Activated effector memory CD4-positive, alpha-beta T cell treated with anti-CD3 and anti-CD28 coated beads, Interleukin-2, amount 50 U/mL, for 16 hours (primary cell): Measurements from ENCODE around the gene USP6NL.
"Not testable (repeated sequence)": the region's sequence is repeated elsewhere in the genome, so short reads cannot be mapped to it uniquely, and the experiment has no call there.

Experiments
- DNase-seq: peaks from one replicate; pipeline ENCODE4 v3.0.0-alpha.2; 2020

The USP6NL gene

DNA sequence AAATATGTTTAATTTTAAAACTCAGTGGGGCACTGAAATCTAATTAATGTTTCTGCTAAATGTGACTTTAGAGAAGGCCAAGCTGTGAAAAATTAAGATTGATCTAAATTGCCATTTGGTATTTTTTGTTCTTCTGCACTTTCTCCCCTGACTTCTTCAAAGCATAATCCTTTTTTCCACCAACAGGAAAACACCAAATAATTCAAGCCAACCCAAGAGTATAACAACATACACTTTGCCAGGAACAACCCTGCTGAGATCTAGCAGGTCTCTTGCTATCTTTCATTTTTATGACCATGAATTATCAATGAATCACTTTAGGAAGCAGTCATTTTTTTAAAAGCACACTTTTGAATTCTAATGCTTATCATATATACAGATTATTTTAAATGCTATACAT is 100.1 kb downstream of the USP6NL start:
- no peak for DNase-seq

DNA sequence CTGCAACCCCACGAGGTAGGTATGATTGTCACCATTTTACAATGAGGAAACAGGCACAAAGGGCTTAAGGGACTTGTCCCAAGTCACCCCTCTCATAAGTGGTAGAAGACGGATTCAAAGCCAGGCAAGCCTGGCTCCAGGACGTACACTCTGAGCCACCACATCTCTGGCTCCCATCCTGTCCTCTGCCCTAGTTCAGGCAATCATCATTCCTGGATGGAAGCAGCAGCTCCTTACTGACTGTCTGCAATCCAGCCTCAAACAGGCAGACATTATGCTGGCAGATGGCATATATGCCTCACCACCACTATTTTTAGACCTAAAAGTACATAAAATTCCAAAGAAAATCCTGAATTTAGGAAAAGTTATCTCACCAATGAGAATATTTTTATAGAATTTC is 100.7 kb downstream of the USP6NL start:
- no peak for DNase-seq

DNA sequence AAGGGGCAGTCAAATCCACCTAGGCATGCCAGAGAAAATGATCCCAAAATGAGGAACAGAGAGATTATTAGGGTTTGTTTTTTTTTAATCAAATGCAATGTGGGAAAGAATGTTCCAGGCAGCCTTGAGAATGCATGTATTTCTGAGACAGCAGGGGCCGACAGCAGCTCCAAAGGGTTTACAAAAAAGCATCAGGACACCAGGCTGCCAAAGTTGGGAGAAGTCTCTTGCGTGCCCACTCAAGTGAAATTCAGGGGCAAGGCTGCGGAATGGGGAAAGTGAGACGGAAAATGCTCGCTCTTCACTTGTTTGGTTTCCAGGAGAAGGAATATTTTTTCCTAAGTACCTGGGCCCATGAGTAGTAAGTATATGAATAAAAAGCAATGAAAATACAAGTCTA is 101.2 kb downstream of the USP6NL start:
- DNase-seq: no peak

DNA sequence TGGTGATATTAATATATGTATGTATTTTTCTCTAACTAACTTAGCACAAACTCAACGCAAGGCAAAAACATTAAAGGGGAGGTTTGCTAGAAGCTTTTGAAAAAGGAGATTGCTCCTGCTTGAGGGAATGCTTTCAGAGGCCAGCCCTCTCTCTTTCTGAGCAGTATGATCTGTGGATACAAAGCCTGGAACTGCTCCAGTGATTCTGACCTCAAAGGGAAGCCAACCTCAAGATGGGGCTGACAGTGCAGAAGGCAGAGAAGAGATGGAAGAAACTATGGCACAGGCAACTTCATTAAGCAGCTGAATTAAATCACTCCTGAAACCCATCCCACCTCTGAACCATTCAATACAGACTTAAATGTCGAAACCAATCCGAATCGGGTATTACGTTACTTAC is 102.4 kb downstream of the USP6NL start:
- DNase-seq: no peak

DNA sequence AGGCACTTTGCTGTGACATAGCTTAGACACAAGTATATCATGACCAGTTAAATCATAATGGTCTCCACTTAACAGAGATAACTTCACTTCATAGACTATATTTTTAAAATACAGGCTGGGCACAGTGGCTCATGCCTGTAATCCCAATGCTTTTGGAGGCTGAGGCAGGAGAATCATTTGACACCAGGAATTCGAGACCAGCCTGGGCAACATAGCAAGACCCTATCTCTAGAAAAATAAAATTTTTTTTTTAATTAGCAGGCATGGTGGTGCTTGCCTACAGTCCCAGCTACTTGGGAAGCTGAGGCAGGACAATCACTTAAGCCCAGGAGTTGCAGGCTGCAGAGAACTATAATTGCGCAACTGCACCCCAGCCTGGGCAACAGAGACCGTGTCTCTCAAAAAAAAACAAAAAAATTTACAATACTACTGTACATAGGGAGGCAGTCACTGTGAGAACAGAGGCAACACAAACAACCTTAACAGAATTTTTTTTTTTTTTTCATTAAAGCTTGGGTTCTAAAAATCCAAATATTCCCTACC is 105.1 kb downstream of the USP6NL start:
- DNase-seq: no peak

DNA sequence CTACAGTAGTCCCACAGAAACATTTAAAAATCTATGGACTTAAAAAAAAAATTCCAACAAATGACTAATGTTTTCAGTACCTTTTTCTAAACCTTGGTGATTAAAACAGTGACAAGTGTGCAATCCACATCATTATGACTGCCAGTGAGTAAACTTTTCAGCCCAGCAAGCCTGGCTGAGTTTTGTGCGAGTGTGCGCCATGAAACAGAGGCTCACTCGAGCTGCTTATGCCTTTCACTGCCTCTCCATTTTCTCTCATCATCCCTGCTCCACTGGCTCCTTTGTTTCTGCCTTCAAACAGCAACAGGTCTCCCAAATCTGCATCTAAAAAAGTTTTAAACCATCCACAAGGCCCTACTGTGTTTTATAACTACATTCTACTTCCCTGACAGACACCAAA is 105.8 kb downstream of the USP6NL start:
- DNase-seq: no peak

DNA sequence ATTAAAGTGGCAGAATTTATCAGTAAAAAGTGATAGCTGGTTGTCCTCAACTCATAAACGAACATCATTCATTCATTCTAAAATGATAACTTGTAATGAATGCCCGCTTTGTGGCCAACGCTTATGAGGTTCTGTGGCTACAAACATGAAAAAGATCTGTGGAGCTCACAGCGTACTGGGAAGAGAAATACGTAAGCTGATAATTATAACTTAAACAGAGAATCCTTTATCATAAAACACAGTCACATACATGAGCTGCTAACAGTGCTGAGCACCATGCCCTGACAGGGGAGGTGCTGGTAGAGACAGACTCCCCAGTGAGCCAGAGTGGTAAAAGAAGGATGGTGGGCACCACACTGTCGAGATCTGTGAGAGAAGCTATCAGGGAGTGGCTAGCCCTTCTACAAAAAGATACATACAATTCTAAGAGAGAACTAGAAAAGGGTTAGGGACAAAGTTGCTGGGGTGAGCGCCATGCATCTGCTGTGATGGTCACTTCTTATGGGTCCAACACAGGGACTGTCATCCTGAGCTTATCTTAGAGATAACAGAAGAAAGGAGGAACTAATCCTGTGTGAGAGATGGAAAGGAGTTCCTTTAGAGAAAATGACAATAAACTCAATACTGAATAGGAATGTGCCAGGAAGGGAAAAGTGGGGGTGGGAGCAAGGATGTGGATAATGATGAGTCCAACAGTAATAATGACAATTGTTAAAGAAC is 106.7 kb downstream of the USP6NL start:
- DNase-seq: no peak

DNA sequence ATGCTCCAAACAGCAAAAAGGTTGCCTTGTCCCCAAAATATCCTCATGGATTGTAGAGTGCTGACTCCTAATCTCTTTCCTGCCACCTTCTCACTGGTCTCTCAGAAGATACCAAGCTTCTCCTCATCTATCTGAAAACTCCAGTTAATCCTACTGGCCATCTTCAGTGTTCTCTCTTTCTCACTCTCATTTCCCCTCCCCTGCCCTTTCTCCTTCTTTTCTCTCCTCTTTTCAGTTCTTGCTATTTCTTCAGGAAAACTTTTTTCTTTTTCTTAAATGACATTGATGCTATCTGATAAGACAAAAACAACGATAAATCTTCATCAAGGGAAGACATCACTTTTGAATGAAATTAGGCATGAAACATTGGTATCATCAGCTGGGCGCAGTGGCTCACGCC is 109.8 kb downstream of the USP6NL start:
- DNase-seq: no peak

DNA sequence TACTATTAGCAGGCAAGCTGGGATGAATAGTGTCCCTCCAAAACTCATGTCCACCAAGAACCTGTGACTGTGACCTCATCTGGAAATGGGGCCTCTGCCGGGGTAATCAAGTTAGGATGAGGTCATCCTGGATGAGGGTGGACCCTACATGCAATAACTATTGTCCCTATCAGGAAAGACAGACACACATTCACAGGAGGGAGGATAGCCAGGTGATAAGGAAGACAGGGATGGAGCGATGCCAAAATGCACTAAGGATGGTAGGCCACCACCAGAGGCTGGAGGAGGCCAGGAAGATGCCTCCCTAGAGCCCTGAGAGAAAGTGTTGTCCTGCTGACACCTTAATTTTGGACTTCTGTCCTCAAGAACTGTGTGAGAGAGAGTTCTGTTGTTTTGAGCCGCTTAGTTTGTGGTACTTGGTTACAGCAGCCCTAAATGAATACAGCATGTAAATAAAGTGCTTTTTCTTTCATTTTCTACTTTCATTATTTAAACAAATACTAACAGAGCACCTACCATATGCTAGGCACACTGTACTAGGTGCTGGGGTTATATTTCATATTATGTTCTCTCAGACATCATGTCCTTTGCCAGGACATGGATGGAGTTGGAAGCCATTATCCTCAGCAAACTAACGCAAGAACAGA is 111.9 kb downstream of the USP6NL start:
- DNase-seq: no peak

DNA sequence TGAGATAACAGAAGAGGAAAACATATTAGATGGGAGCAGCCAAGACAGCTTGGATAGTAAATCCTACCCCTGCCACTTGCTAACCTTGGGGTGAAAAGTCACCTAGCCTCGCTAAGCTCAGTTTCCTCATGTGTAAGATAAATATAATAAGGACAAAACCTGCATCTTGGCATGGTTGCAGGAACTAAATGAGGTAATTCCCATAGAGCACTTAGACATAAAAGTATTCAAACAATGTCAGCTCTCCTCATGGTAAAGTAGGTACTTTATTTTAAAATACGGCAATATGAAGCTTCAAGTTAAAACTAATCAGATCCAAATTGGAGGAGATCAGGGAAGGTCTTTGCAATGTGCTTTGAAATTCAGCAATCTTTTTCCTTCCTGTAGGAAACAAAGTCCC is 113.1 kb downstream of the USP6NL start:
- no peak for DNase-seq

DNA sequence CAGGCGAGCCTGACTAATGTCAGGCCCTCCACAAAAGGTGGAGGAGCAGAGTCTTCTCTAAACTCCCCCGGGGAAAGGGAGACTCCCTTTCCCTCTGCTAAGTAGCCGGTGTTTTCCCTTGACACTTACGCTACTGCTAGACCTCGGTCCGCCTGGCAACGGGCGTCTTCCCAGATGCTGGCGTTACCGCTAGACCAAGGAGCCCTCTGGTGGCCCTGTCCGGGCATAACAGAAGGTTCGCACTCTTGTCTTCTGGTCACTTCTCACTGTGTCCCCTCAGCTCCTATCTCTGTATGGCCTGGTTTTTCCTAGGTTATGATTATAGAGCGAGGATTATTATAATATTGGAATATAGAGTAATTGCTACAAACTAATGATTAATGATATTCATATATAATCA is 116.5 kb downstream of the USP6NL start:
- not testable (repeated sequence) for DNase-seq

DNA sequence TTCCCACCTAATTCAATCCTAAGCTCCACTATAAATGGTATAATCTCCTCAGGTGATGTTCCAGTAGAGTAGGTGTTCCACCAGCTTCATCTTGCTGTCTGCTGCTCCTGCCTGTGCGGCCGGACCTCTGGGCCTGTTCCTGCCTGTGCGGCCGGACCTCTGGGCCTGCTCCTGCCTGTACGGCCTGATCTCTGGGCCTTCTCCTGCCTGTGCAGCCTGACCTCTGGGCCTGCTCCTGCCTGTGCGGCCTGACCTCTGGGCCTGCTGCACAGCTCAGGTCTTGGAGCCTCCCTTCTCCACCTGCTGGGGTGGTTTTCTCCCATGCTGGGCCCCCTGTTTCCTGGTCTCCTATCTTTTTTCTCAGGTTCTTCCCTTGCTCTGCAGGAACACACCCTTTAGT is 117.8 kb downstream of the USP6NL start:
- DNase-seq: no peak

DNA sequence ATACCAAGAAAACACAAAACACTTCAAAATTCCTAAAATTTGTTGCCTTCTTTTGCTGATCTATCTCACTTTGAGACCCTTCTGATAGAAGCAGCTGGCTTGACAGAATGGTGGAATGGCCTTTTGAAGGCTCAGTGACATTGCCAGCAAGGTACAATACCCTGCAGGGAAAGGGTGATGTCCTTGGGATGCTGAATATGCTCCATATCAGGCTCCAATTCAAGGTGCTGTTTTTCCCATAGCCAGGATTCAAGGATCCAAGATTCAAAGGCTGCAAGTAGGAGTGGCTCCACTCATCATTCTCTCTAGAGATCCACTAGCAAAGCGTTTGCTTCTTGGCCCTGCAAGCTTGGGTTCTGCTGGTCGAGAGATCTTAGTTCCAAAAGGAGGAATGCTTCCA is 120.4 kb downstream of the USP6NL start:
- no peak for DNase-seq

DNA sequence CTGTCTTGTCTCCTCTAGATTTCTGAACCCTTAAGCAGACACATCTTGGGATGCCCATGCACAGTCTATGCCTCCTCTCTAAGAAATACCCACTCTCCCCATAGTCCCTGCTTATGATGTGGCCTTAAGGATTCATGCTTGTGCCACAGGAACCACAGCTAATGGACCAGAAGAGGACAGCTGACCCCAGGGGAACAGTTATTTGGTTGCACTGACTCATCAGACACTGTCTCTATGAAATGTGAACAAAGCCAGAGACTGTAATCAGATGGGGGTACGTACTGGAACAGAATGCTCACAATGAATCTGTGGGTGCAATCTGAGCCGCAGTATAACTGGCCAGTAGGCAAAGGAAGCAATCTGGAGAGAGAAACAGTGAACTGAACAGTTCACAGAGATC is 121.9 kb downstream of the USP6NL start:
- DNase-seq: no peak

DNA sequence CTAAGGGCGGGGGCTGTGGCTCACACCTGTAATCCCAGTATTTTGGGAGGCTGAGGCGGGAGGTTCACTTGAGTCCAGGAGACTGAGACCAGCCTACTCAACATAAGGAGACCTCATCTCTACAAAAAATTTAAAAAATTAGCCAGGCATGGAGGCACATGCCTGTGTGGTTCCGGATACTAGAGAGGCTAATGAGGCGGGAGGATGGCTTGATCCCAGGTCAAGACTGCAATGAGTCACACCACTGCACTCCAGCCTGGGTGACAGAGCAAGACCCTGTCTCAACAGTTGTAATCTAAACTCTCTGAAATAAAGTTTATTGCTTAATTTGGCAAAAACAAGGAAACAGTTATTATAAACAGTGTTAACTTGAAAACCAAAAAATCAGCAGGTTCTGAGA is 123.3 kb downstream of the USP6NL start:
- DNase-seq: no peak

DNA sequence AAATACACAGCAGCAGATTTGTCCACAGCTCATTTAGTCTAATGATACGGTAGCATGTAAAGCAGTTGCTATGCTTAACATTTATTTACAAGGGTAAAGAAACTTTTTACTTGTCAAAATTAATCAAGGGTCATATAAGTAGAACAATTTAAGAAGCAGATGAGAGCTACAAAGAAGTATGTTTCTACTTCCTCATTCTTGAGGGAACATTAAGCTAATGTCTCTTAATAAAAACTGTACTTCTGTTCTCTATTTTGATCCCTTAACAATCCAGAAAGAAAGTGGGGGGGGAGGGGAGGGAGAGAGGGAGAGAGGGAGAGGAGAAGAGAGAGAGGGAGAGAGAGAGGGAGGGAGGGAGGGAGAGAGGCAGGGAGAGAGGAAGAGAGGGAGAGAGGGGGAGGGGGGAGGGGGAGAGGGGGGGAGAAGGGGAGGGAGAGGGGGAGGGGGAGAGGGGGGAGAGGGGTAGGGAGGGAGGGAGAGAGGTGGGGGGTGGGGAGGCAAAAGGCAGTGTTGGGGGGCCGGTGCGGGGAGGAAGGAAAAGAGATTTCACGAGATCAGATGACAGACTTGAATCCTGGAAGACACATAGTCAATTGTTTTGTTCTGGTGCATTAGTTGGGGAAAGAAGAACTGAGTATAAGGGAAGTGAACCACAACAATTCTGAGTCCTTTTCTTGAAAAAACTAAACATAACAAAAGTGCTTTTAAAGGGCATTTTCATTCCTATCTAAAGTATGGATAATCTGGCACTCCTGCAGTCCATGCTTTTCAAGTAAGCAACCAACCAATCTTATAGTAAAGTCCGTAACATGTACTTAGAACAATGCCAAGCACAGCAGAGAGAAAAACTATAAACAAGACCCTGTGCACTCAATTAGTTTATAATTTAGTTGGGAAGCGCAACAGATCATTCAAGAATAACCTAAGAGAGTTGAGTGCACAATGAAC is 128.0 kb downstream of the USP6NL start:
- DNase-seq: no peak

DNA sequence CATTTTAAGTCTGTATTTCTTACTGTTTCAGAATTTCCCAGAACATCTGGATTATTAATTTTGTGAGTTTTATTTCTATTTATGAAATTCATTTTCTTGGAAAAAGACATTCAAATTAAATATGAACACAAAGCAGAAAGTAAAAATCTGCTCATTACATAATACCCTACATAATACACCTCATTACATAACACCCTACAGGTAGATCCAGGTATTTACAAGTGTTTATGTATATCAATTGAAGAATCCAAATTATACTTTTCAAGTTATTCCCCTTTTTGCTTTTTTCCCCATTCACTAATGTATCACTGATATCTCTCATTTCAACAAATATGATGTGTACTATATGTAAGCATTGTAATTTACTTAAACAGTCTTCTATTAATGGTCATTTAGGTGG is 129.1 kb downstream of the USP6NL start:
- no peak for DNase-seq

DNA sequence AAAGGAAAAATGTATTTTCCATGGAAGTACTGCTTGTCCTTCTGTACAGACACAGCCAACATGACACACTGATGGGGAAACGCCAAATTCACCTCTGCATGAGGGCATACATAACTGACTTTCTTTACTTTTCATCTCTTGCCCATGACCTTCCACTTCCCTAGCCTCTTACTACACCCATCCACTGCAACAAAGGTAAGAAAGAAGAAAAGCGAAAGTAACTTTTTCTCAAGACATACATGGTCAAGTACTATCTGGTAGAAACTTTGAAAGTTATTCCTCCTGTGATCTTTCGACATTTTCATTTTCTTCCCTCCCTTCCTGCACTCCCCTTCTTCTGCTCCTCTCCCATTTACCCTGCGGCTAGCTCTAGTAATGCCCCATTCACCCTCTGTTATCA is 130.8 kb downstream of the USP6NL start:
- no peak for DNase-seq

DNA sequence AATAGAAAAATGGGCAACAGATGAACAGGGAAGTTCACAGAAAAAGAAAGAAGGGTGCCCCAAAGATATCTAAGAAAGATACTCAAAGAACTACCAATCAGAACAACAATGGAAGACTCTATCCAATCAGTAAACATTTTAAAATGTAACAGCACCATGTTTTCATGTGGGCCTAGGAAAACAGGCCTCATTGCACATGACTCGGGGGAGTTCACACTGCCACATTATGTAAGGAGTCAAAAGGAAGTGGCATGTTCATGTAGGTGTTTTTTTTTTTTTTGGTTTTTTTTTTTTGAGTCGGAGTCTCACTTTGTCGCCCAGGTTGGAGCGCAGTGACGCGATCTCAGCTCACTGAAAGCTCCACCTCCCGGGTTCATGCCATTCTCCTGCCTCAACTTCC is 132.2 kb downstream of the USP6NL start:
- no peak for DNase-seq

DNA sequence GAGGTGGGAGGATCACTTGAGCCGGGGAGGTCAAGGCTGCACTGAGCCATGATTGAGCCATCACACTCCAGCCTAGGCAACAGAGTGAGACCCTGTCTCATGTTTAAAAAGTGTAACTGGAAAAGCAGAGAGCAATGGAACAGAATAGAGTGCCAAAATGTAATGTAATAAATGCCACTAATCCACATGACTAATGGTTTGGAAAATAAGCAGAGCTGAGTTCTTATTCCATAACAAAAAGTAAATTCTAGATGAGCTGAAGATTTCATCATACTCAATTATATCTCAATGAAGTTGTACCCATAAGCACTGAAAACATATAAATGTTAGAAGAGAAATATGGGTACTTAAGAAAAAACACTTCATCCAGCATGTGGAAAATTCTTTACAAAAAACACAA is 132.6 kb downstream of the USP6NL start:
- DNase-seq: no peak

DNA sequence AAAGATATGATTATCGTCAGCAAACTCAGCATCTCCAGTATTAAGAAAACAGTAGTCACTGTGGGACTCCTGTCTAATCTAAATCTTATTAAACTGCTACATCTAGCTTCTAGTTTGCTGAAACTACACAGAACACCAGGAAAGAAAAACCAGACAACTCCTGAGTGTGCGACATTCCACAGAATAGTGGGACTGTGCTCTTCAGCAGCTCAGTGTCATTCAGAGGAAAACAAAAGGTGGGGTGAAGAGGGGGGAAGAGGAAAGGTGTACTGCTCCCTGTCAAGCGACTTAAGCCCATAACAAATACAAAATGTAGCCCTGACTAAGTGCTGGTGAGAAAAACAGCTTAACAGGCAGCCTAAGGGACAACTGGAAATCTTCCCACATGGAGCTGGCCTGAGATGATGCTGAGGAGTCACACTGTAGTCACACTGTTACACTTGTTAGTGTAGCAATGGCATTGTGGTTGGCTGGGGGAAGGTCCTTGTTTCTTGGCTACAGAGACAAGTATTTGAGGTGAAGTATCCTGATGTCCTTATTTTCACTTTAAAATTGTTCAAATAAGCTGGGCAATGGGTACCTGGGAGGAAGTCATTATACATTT is 135.5 kb downstream of the USP6NL start:
- no peak for DNase-seq

DNA sequence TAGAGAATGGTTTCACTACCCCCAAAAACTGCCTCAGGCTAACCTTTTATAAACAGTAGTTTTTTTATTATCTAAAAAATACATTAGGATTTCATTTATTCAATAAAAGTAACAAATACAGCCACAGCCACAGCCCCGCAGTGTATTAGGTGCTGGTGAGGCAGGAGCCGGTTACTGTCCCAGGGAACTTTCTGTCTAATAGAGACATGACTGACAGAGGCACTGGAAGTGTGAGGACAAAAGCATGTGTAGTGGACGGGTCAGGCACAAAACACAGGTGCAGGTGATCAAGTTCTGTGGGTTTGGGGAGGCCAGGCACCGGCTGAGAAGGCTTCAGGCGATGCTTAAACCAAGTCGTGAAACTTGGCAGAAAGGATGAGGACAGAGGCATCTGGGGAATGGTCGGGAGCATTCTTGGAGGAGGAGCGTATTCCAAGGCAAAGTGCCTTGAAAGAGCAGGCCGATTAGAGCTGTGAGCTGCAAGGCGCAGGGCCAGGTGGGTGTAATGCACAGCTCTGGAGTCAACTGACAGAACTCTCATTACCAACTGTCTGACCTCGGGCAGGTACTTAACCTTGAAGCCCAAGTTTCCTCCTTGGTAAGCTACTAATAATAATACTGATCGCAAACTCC is 138.2 kb downstream of the USP6NL start:
- DNase-seq: no peak
